H1 (cell line): ENCODE data around the gene MYRIP.

Experiments
- CEBPB ChIP-seq: IDR thresholded peaks from 2 replicates; pipeline ENCODE4 v1.6.1; 2012; ENCODE audit warnings: low read depth, low read length
- CTCF ChIP-seq, 3 experiments: IDR thresholded peaks; 1 replicate in 2 of 3; 2 replicates in 1 of 3; pipeline versions ENCODE4 v1.5.1 to v1.6.1; 2011; ENCODE audit warnings: low read length in 3 of 3, mild to moderate bottlenecking in 3 of 3, inconsistent platforms in 2 of 3, low read depth in 1 of 3, moderate library complexity in 1 of 3; ENCODE audit not compliant: insufficient read depth in 1 of 3; ENCODE audit errors: control extremely low read depth in 1 of 3
- HDAC6 ChIP-seq: IDR thresholded peaks from one replicate; pipeline ENCODE4 v1.7.1; 2012; ENCODE audit warnings: low read depth, mild to moderate bottlenecking, inconsistent platforms, low read length, moderate library complexity
- SP1 ChIP-seq: IDR thresholded peaks from 2 replicates; pipeline ENCODE4 v1.6.1; 2011; ENCODE audit warnings: low read depth, low read length
- TAF1 ChIP-seq: IDR thresholded peaks from 2 replicates; pipeline ENCODE4 v1.6.1; 2011; ENCODE audit warnings: mild to moderate bottlenecking, low read depth, low read length

GRCh38 chr3:39781632-39782031, 27.8 kb upstream of the MYRIP start:
- TF ChIP-seq CTCF (IDR thresholded peaks at IDR 0.05; ENCODE audit: control extremely low read depth in 1 of 3, insufficient read depth in 1 of 3, low read depth in 1 of 3, low read length in 3 of 3): no peak
- TF ChIP-seq TAF1: no peak
- TF ChIP-seq SP1: no peak
- TF ChIP-seq CEBPB: no peak
- no peak for TF ChIP-seq HDAC6
